ENCODE measurements around the gene NPIPA3.
"Not testable (repeated sequence)": the region's sequence is repeated elsewhere in the genome, so short reads cannot be mapped to it uniquely, and the experiment has no call there.

- TF ChIP-seq CTCF, POLR2AphosphoS5, POLR2A, EP300 (IDR thresholded peaks at IDR 0.05): not testable (repeated sequence)
These were observed 1.4 kb upstream of the NPIPA3 start for GRCh38 chr16:14701859-14702258.
